HCT116 (cell line): Measurements from ENCODE around the gene R3HDM4.

ENCODE experiments used
- CTCF ChIP-seq, 3 experiments: fragments of 200-600 bp in 1 of 3; sonication (generic) in 1 of 3; IDR thresholded peaks in 2 of 3; conservative IDR thresholded peaks in 1 of 3; 2 replicates each; pipeline ENCODE4 v1.5.1; 2012 to 2017; ENCODE audit warnings: low read depth in 2 of 3, low read length in 2 of 3, antibody characterized with exemption in 1 of 3, borderline replicate concordance in 1 of 3, control low read depth in 1 of 3, mild to moderate bottlenecking in 1 of 3, mixed read lengths in 1 of 3, mixed run types in 1 of 3, moderate library complexity in 1 of 3; ENCODE audit not compliant: insufficient read depth in 1 of 3
- EZH2 ChIP-seq: fragments of 200-600 bp; sonication (generic); IDR thresholded peaks from 2 replicates; pipeline ENCODE4 v1.6.1; 2017; ENCODE audit warnings: antibody characterized with exemption, mixed run types
- POLR2A ChIP-seq: IDR thresholded peaks from 2 replicates; pipeline ENCODE4 v1.7.0; 2011; ENCODE audit warnings: borderline replicate concordance; ENCODE audit not compliant: insufficient read depth, insufficient read length; ENCODE audit errors: extremely low read depth
- POLR2AphosphoS5 ChIP-seq: IDR thresholded peaks from 2 replicates; pipeline ENCODE4 v1.6.1; 2011; ENCODE audit warnings: mild to moderate bottlenecking, low read depth, low read length, moderate library complexity
- SRF ChIP-seq: IDR thresholded peaks from 2 replicates; pipeline ENCODE4 v1.6.1; 2012; ENCODE audit warnings: low read depth
- ZNF274 ChIP-seq: fragments of 200-500 bp; sonication (Bioruptor generic); IDR thresholded peaks from 2 replicates; pipeline ENCODE4 v1.6.1; 2014; ENCODE audit warnings: mild to moderate bottlenecking, low read depth, low read length, inconsistent platforms
- TF ChIP-seq, protein P1 (sequence below): IDR thresholded peaks from 2 replicates; pipeline ENCODE4 v1.6.1; 2012
- TF ChIP-seq, protein P2 (sequence below): IDR thresholded peaks from 2 replicates; pipeline ENCODE4 v1.6.1; 2011; ENCODE audit warnings: mild to moderate bottlenecking, low read length, moderate library complexity; ENCODE audit not compliant: insufficient replicate concordance; ENCODE audit errors: extremely low read depth

GRCh38 chr19:858284-858683 lies 54.7 kb downstream of the R3HDM4 start:
- no peak for TF ChIP-seq POLR2A
- no peak for TF ChIP-seq EZH2
- TF ChIP-seq CTCF (IDR thresholded peaks at IDR 0.05 in 2 of 3, conservative IDR thresholded peaks at IDR 0.05 in 1 of 3; ENCODE audit: borderline replicate concordance in 1 of 3, insufficient read depth in 1 of 3, low read depth in 2 of 3, low read length in 2 of 3), result no peak
- no peak for TF ChIP-seq POLR2AphosphoS5
- TF ChIP-seq SRF, result no peak
- TF ChIP-seq, protein P1, sequence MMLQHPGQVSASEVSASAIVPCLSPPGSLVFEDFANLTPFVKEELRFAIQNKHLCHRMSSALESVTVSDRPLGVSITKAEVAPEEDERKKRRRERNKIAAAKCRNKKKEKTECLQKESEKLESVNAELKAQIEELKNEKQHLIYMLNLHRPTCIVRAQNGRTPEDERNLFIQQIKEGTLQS, result no peak
- TF ChIP-seq, protein P2, sequence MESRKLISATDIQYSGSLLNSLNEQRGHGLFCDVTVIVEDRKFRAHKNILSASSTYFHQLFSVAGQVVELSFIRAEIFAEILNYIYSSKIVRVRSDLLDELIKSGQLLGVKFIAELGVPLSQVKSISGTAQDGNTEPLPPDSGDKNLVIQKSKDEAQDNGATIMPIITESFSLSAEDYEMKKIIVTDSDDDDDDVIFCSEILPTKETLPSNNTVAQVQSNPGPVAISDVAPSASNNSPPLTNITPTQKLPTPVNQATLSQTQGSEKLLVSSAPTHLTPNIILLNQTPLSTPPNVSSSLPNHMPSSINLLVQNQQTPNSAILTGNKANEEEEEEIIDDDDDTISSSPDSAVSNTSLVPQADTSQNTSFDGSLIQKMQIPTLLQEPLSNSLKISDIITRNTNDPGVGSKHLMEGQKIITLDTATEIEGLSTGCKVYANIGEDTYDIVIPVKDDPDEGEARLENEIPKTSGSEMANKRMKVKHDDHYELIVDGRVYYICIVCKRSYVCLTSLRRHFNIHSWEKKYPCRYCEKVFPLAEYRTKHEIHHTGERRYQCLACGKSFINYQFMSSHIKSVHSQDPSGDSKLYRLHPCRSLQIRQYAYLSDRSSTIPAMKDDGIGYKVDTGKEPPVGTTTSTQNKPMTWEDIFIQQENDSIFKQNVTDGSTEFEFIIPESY, result no peak
- no peak for TF ChIP-seq ZNF274
